HG03060 (cell line): ENCODE data around the gene RAD51B.

Experiments used
- ATAC-seq: cut with Tn5 transposase; IDR thresholded peaks from one replicate; pipeline ENCODE4 v1.9.1; 2021; ENCODE audit warnings: low read depth, moderate number of reproducible peaks; ENCODE audit not compliant: unreplicated experiment

The RAD51B gene

GRCh38 chr14:67887478-67887877 lies 67.9 kb downstream of the RAD51B start:
- ATAC-seq, result no peak

DNA sequence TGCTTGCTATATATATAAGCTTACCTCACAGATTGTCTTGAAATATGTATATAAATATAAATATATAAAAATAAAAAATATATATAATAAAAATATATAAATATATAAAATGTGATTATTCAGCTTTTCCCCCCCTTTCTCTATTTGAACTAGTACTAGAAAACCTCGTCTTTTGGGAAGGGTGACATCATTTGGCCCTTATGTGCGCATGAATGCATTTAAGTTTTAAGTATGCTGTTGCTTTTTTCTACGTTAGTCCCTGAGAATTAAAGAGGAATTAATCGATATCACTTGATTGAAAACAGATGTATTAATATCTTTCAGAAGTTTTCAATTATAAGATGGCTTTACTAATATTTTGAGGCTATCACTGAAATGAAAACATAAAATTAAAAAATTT lies 69.9 kb downstream of the RAD51B start:
- ATAC-seq, result no peak

DNA sequence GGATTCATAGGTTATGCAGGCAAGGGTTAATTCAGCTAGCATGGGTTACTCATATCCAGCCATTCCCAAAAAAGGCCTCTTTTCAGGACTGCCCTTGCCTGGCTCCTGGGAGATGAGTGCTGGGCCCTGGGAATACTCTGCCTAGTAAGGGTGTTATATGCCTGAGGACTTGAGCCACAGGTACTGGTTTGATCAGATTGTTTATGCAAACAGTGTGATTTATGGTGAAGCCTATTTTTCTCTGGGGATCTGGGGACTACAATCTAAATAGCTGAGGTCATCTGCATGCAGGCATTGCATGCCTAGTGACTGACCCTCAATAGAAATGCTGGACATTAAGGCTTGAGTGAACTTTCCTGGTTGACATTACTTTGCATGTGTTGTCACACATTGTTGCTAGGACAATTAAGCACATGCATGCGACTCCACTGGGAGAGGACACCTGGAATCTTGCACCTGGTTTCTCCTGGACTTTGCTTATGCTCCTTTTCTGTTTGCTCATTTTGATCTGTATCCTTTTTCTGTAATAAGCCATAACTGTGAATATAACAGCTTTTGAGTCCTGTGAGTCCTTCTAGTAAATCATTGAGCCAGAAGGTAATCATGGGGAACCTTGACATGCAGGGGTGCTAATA lies 73.0 kb downstream of the RAD51B start:
- ATAC-seq, result no peak

GRCh38 chr14:67900231-67900630 lies 80.7 kb downstream of the RAD51B start:
- no peak for ATAC-seq

DNA sequence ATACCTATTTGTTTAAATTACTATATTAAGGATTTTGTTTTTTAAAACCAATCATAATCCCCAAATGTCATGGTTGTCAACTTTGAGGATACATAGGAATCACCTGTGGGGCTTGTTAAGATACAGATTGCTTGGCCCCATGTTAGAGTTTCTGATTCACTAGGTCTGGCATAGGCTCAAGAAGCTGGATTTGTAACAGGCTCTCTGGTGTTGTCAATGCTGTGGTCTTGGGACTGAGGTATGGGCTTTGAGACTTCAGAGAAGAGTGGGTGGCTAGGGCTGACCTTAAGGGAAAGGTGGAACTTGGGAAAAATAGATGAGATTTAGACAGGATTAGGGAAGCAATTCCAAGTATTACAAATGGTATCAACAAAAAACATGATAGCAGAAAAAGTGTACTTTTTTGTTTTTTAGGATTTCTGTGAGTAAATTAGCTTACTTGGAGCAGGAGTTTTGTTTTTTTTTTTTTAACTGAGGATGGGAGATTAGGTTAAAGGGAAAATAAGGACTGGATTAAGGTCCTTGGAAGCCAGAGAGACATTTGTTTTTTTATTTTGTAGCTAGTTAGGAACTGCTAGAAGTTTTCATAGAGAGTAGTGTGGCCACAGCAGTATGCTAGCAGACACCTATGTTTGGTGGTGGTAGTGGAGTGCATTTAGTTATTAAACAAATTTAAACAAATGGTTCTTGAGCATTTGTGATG lies 88.6 kb downstream of the RAD51B start:
- ATAC-seq, result no peak

DNA sequence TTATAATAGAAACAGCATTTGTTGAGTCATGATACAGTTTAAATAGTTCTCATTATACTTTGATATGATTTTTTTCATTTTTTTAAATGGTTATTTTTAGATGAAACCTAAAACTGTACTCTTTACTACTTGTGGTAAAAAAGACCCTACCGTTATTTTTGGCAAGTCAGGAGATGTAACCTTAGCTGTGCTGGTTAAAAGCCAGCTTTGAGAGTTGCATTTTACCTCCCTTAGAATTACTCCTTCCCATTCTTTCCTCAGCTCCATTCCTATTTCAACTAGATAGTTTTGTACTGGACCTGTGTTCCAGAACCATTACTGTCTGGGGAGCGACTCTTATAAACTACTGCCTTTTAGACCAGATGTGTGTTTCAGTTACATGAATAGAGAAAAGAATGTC lies 92.0 kb downstream of the RAD51B start:
- ATAC-seq, result no peak

DNA sequence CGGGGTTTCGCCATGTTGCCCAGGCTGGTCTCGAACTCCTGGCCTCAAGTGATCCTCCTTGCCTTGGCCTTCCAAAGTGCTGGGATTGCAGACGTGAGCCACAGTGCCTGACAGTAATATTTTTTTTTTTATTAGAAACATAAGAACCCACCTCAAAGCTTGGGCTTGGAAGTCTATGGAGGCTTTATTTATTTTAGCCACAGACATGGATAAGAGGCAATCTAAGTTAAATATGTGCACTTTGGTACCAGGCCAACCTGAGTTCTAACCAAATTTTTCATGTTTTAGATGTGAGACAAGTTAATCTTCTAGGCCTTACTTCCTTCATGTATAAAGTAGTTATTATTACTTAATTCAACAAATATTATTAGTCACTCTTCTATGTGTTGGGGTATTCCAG lies 96.9 kb downstream of the RAD51B start:
- no peak for ATAC-seq

DNA sequence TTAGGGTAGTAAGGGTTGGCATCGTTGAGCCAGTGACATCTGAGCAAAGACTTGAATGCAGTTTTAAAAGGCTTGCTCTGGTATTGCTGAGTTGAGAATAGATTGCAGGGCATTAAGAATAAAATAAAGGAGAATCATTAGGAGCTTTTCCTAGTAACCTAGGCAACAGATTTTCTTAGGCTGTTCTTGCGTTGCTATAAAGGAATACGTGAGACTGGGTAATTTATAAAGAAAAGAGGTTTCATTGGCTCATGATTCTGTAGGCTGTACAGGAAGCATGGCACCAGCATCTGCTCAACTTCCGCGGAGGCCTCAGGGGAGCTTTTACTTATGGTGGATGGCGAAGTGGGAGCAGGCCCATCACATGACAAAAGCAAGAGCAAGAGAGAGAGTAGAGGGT lies 97.4 kb downstream of the RAD51B start:
- ATAC-seq, result no peak

GRCh38 chr14:67918838-67919237 lies 99.3 kb downstream of the RAD51B start:
- no peak for ATAC-seq

- ATAC-seq, result no peak
Observed at GRCh38 chr14:67919259-67920032, 99.9 kb downstream of the RAD51B start.

DNA sequence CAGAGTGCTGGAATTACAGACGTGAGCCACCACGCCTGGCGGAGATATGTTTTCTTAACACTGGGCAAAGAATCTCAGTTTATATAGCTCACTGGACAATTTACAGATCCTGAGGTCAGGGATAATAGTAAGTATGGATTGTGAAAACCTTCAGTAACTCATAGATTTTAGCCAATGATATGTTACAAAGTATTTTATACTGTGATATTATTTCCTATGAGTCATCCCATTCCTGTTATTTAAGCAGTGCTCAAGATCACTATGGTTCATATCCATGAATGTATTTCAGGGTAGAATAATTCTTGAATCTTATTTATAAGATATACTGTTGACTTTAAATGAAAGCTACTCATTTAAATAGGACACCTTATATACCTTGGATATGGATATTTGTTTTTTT lies 107.2 kb downstream of the RAD51B start:
- ATAC-seq, result no peak

GRCh38 chr14:67927244-67927643 lies 107.7 kb downstream of the RAD51B start:
- ATAC-seq, result no peak

GRCh38 chr14:67928375-67928774 lies 108.8 kb downstream of the RAD51B start:
- ATAC-seq, result no peak

DNA sequence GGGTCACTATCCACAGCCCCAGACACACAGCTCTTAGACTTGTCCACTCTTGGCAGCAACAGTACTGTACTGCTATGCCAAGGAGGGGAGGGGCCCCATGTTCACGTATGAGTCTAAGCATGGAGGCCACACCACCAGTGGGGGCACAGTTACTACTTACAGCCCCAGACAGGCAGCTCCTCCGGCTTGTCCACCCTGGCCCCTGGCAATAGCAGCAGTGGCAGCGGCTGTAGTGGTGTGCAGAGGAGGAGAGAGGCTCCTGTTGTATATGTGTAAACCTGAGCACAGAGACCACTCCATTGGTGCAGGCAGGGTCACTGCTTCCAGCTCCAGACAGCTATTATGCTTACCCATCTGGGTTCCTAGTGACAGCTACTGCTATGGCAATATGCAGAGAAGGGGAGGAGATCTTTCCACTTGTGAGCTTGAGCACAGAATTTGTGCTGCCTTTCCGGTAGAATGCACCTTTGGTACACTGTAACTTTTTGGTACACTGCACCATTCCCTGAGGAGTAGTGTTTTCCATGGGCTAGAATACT lies 113.2 kb downstream of the RAD51B start:
- no peak for ATAC-seq

- no peak for ATAC-seq
Observed at GRCh38 chr14:67933266-67933665, 113.7 kb downstream of the RAD51B start.

DNA sequence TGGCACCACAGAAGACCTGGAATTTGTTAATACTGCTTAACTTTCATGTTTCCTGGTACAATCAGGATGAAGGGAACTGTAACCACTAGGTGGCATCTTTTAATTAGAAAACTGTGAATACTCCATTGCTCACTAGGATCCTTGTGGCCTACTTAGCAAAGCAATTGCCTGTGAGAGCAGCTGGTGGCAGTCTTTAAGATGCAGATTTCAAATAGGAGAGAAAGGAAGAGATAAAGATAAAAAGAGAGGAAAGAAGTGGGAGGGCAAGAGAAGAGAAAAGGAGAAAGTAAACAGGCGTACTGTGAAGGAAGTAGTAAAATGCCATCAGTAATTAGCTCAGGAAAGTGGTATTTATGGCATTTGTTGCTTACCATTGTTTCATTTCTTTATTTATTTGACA lies 114.5 kb downstream of the RAD51B start:
- ATAC-seq, result no peak

- no peak for ATAC-seq
Observed at GRCh38 chr14:67934862-67935261, 115.3 kb downstream of the RAD51B start.

DNA sequence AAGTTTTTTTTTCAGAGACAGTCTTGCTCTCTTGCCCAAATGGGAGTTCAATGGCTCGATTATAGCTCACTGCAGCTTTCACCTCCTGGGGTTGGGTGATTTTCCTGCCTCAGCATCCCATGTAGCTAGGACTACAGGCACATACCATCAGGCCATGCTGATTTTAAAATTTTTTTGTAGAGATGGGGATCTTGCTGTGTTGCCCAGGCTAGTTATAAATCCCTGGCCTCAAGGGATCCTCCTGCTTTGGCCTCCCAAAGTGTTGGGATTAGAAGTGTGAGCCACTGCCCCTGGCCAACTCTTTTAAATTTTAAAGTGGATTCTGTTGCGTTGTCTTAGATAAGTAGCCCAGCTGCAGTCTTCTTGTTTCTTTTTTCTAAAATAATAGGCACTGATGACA lies 115.8 kb downstream of the RAD51B start:
- ATAC-seq, result no peak

DNA sequence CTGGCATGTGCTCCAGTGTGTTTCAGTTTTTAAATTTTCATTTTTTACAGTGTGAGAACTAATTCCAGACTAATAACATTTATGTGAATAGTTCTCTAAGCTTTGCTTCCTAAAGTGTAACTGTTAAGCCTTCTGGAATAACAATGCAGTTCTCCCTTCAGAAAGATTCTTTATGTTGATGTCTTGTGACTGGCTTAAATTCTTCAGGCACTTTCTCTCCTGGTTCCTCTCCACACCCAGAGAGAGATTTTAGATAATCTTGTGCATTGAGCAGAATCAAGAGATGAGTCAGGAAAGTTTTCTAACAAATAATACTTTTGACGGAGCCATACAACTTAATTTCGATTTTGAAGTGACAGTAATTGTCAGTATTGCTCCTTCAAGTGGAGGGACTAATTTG lies 118.5 kb downstream of the RAD51B start:
- no peak for ATAC-seq

- ATAC-seq, result no peak
Observed at GRCh38 chr14:67940486-67941455, 121.2 kb downstream of the RAD51B start.
